HCT116 (cell line): Measurements from ENCODE around the gene SFXN3. TPM values are rescaled to one million over a fixed set of nuclear protein-coding genes. Genes with fewer than 3 reads are reported as not detected.

ENCODE experiments used
- ATAC-seq: fragments of 200-7000 bp; cut with Tn5 transposase; 2 replicates; pipeline ENCODE4 v1.9.1; 2020; ENCODE audit warnings: mild to moderate bottlenecking, moderate library complexity
- BruUV-seq: library from RNA; stranded (reverse); fragments of 400-500 nt; replicated peaks from 2 replicates; lab custom pipeline; 2021; lab: Mats Ljungman, UMichigan
- CTCF ChIA-PET: fragments of 300-600 bp; sonication (Branson Sonifier 250); formaldehyde crosslinking; loops from one replicate; lab custom pipeline; 2021; ENCODE audit warnings: antibody characterized with exemption; lab: Charles Lee
- POLR2A ChIA-PET: fragments of 300-600, 350-600 bp; sonication (Branson Sonifier 250); formaldehyde crosslinking; loops from one replicate; lab custom pipeline; 2021; ENCODE audit warnings: antibody characterized with exemption; lab: Charles Lee
- RAD21 ChIA-PET, 2 experiments: fragments of 300-600 bp; sonication (Branson Sonifier 250); formaldehyde crosslinking; loops; one replicate each; lab custom pipeline; 2023; ENCODE audit warnings: low total read pairs in 2 of 2; ENCODE audit not compliant: uncharacterized antibody in 2 of 2, unreplicated experiment in 2 of 2, low non-redundant PET in 1 of 2; lab: Charles Lee
- DNase-seq: peaks from one replicate; pipeline ENCODE4 v3.0.0-alpha.2; 2010; ENCODE audit warnings: low read depth, low spot score
- H2AFZ ChIP-seq: fragments of 200-600 bp; shearing (Covaris generic), sonication (generic); 2 replicates; pipeline ENCODE4 v1.6.1; 2017; ENCODE audit warnings: low read depth, mixed run types, mixed read lengths, antibody characterized with exemption, low read length; ENCODE audit not compliant: poor library complexity, severe bottlenecking
- H3K27ac ChIP-seq: 2 replicates; pipeline ENCODE4 v1.5.1; 2012; ENCODE audit warnings: low read depth, low read length
- H3K27me3 ChIP-seq: fragments of 200-600 bp; sonication (generic); 2 replicates; pipeline ENCODE4 v1.6.1; 2016; ENCODE audit warnings: mixed run types, low read length, mixed read lengths; ENCODE audit not compliant: insufficient read depth
- H3K36me3 ChIP-seq, 2 experiments: fragments of 200-500 bp in 1 of 2; fragments of 200-600 bp in 1 of 2; sonication (Bioruptor generic) in 1 of 2; sonication (generic) in 1 of 2; 2 replicates each; pipeline versions ENCODE4 v1.5.1 to v1.6.1; 2014 to 2016; ENCODE audit warnings: low read length in 2 of 2, inconsistent platforms in 1 of 2, mixed read lengths in 1 of 2, mixed run types in 1 of 2; ENCODE audit not compliant: insufficient read depth in 2 of 2, control insufficient read depth in 1 of 2
- H3K4me1 ChIP-seq, 2 experiments: fragments of 200-600 bp in 1 of 2; sonication (generic) in 1 of 2; 2 replicates each; pipeline versions ENCODE4 v1.5.1 to v1.6.1; 2012 to 2017; ENCODE audit warnings: low read length in 2 of 2, inconsistent platforms in 1 of 2, mild to moderate bottlenecking in 1 of 2, mixed read lengths in 1 of 2, mixed run types in 1 of 2, moderate library complexity in 1 of 2; ENCODE audit not compliant: insufficient read depth in 2 of 2, control insufficient read depth in 1 of 2
- H3K4me2 ChIP-seq: fragments of 200-600 bp; sonication (generic); 2 replicates; pipeline ENCODE4 v1.6.1; 2017; ENCODE audit warnings: mixed run types, low read length, mixed read lengths
- H3K4me3 ChIP-seq, 2 experiments: fragments of 200-600 bp in 1 of 2; sonication (generic) in 1 of 2; replicated peaks in 1 of 2; 2 replicates each; pipeline ENCODE4 v1.5.1; 2011 to 2016; ENCODE audit warnings: low read length in 2 of 2, control low read depth in 1 of 2, low read depth in 1 of 2, mild to moderate bottlenecking in 1 of 2, mixed read lengths in 1 of 2, mixed run types in 1 of 2
- H3K79me2 ChIP-seq: fragments of 200-600 bp; sonication (generic); 2 replicates; pipeline ENCODE4 v1.6.1; 2017; ENCODE audit warnings: mild to moderate bottlenecking, mixed run types, low read length, moderate library complexity, mixed read lengths; ENCODE audit not compliant: insufficient read depth
- H3K9ac ChIP-seq: fragments of 200-600 bp; sonication (generic); 2 replicates; pipeline ENCODE4 v1.6.1; 2016; ENCODE audit warnings: low read length, mixed read lengths
- H3K9me2 ChIP-seq: fragments of 200-600 bp; sonication (generic), shearing (Covaris generic); 2 replicates; pipeline ENCODE4 v1.6.1; 2017; ENCODE audit warnings: mixed run types, mild to moderate bottlenecking, moderate library complexity; ENCODE audit not compliant: insufficient read depth
- H3K9me3 ChIP-seq, 2 experiments: fragments of 200-500 bp in 1 of 2; fragments of 200-600 bp in 1 of 2; sonication (Bioruptor generic) in 1 of 2; sonication (generic) in 1 of 2; 2 replicates each; pipeline ENCODE4 v1.6.1; 2014 to 2017; ENCODE audit warnings: low read length in 2 of 2, mixed read lengths in 2 of 2, inconsistent platforms in 1 of 2, low read depth in 1 of 2, mild to moderate bottlenecking in 1 of 2, mixed run types in 1 of 2, moderate library complexity in 1 of 2; ENCODE audit not compliant: control insufficient read depth in 1 of 2, insufficient read depth in 1 of 2
- H4K20me1 ChIP-seq: fragments of 200-600 bp; sonication (generic), shearing (Covaris generic); 2 replicates; pipeline ENCODE4 v1.6.1; 2017; ENCODE audit warnings: mixed run types, mild to moderate bottlenecking, moderate library complexity; ENCODE audit not compliant: insufficient read depth
- CEBPB ChIP-seq: IDR thresholded peaks from 2 replicates; pipeline ENCODE4 v1.6.1; 2012; ENCODE audit warnings: low read depth
- POLR2AphosphoS5 ChIP-seq: IDR thresholded peaks from 2 replicates; pipeline ENCODE4 v1.6.1; 2011; ENCODE audit warnings: mild to moderate bottlenecking, low read depth, low read length, moderate library complexity
- SRF ChIP-seq: IDR thresholded peaks from 2 replicates; pipeline ENCODE4 v1.6.1; 2012; ENCODE audit warnings: low read depth
- intact Hi-C: fragments of 100-400 bp; cut with micrococcal nuclease; formaldehyde crosslinking; loops from 2 replicates; pipeline ENCODE4 v1.10.0; 2022
- total RNA-seq: library from RNA; stranded (reverse); gene quantifications from one replicate; pipeline ENCODE4 v1.2.1, GENCODE V29; 2021; ENCODE audit not compliant: unreplicated experiment
- TF ChIP-seq, protein P1 (sequence below), 3 experiments: fragments of 200-600 bp in 1 of 3; sonication (generic) in 1 of 3; IDR thresholded peaks in 2 of 3; conservative IDR thresholded peaks in 1 of 3; 2 replicates each; pipeline ENCODE4 v1.5.1; 2012 to 2017; ENCODE audit warnings: low read depth in 2 of 3, low read length in 2 of 3, antibody characterized with exemption in 1 of 3, borderline replicate concordance in 1 of 3, control low read depth in 1 of 3, mild to moderate bottlenecking in 1 of 3, mixed read lengths in 1 of 3, mixed run types in 1 of 3, moderate library complexity in 1 of 3; ENCODE audit not compliant: insufficient read depth in 1 of 3

SFXN3 gene
- total RNA-seq, 1 experiment from 2014 or later: 52.5 TPM

DNA sequence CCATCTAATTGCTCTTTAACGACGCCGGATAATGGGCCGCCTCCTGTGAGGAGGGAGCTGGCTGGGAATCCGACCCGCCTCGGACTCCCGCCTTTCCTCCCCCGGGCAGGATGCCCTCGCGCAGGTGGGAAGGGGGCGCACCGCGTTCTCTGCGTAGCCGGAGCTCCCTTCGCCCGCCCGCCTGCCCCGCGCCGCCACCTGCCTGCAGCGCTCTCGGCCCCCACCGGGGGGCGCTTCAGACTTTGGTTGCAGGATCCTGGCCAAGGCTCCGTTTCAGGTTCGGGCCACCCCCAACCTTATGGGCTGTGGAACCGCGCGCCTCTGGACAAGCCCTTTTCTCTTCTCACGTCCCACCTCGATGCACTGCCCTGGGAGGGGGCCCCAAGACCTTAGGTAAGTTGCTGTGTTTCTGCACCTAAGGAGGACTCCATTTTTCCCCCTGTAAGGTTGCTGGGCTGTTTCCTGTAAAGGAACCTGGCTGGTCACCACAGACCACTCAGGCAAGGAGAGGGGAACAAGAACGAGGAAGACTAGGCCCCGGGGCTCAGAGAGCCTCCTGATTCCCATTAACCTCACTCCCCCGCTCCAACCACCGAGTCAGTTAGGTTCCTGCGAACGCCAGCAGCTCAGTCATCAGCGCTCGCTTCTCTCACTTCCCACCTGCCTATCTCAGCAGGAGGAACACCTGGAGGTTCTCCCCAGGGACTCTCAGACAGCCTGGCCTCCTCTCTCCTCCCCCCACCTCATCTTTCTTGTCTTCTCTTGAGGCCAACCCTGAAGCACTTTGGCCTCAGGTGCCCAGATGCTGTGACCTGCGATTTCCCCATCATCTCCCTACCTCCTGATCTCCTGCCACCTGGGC lies 19.4 kb downstream of the SFXN3 start:
- CTCF ChIA-PET: interaction anchor here (0.6 to 6.1 kb wide), 32 partner anchors 9 to 520 kb away, joined by 3 to 118 read pairs (median 5); partner anchors contain the start of genes KAZALD1, PDZD7 and SFXN3
- POLR2A ChIA-PET: interaction anchor here (0.8 to 3.6 kb wide), 7 partner anchors 7 to 91 kb away, joined by 3 to 33 read pairs (median 8); partner anchors contain the start of genes KAZALD1, PDZD7 and SFXN3
- TF ChIP-seq SRF: no peak
- TF ChIP-seq, protein P1, sequence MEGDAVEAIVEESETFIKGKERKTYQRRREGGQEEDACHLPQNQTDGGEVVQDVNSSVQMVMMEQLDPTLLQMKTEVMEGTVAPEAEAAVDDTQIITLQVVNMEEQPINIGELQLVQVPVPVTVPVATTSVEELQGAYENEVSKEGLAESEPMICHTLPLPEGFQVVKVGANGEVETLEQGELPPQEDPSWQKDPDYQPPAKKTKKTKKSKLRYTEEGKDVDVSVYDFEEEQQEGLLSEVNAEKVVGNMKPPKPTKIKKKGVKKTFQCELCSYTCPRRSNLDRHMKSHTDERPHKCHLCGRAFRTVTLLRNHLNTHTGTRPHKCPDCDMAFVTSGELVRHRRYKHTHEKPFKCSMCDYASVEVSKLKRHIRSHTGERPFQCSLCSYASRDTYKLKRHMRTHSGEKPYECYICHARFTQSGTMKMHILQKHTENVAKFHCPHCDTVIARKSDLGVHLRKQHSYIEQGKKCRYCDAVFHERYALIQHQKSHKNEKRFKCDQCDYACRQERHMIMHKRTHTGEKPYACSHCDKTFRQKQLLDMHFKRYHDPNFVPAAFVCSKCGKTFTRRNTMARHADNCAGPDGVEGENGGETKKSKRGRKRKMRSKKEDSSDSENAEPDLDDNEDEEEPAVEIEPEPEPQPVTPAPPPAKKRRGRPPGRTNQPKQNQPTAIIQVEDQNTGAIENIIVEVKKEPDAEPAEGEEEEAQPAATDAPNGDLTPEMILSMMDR (IDR thresholded peaks at IDR 0.05 in 2 of 3, conservative IDR thresholded peaks at IDR 0.05 in 1 of 3; ENCODE audit: borderline replicate concordance in 1 of 3, insufficient read depth in 1 of 3, low read depth in 2 of 3, low read length in 2 of 3): peak in 2 of 3 experiments; percentile 98; a peak in 4 of 6 replicates
- no peak for TF ChIP-seq CEBPB
- TF ChIP-seq POLR2AphosphoS5: peak; percentile 43; the same call in 1 of the 2 replicates
- TF ChIP-seq, all 23 proteins: peak for 2
- Histone ChIP-seq H3K9ac (peak overlapping the region; percentile 51), H4K20me1 (no peaks in the 10 kb centered on the region), H3K27ac (no peak overlapping the region; the same call in 1 of the 2 replicates), H2AFZ (no peak overlapping the region), H3K9me2 (no peaks in the 10 kb centered on the region), H3K9me3 (no peaks in the 10 kb centered on the region), H3K36me3 (peaks cover 2 to 8% of the 10 kb centered on the region in 2 experiments; a peak in 1 of 4 replicates), H3K4me3 (peak overlapping the region in 1 of 2 experiments; percentile 38; a peak in 3 of 4 replicates), H3K4me1 (peaks cover 18 to 36% of the 10 kb centered on the region in 2 experiments), H3K4me2 (peak overlapping the region; percentile 70), H3K79me2 (peaks cover 55% of the 10 kb centered on the region), H3K27me3 (no peaks in the 10 kb centered on the region)
- DNase-seq (no peak), ATAC-seq (peak; percentile 90)
- BruUV-seq: TSS peak; percentile 44
- RAD21 ChIA-PET: interaction anchor here (0.6 to 3.0 kb wide), 9 partner anchors 9 to 92 kb away, joined by 3 to 17 read pairs (median 6); partner anchors contain the start of gene KAZALD1 (in 1 of the 2)
- intact Hi-C loops: no loop called here
